Tongue (tissue), 2 donors: Measurements from ENCODE around the gene CABLES2. TPM values are rescaled to one million over a fixed set of nuclear protein-coding genes. Genes with fewer than 3 reads are reported as not detected.

Experiments
- DNase-seq: peaks from one replicate; pipeline ENCODE4 v3.0.0-alpha.2; 2015
- total RNA-seq: library from RNA; depleted of rRNA; stranded (reverse); fragments of >200 nt; gene quantifications from one replicate; pipeline ENCODE4 v1.2.3, GENCODE V29; 2014

The CABLES2 gene
- total RNA-seq, 1 donor from 2014 or later: 2.1 TPM

DNA sequence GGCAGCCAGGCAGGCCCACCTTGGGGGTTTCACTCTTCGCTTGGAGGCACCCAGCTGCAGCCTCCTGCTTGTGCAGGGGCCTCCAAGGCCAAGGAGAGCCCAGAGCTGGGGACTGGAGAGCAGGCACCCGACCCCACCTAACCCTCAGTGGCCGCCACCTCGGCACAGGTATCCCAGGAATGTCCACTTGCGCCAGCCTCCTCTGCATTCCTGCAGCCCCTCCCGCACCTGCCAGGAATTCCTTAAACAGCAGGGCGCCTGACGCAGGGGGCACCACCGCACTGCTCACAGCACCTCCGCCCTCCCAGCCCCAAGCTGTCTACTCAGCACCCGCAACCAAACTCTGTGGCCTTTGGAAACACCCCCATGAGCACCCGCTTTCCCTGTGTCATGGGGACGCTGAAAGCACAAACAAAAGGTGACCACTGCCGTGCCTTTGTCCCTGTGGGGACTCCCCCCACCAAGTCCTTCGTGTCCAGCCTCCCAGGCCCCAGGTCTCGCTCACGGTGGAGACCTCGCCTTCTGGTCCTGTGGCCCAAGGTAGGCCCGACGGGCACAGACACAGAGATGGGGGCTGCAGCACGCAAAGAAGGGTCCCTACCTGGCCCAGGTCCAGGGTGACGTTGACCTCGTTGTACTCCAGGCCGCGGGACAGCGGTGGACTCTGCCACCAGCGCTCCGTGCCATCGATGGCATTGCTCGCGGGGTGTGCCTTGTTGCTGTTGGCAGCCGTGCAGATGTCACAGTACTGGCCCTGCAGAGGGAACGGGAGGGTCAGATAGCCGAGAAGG is 45.1 kb downstream of the CABLES2 start:
- no peak for DNase-seq

DNA sequence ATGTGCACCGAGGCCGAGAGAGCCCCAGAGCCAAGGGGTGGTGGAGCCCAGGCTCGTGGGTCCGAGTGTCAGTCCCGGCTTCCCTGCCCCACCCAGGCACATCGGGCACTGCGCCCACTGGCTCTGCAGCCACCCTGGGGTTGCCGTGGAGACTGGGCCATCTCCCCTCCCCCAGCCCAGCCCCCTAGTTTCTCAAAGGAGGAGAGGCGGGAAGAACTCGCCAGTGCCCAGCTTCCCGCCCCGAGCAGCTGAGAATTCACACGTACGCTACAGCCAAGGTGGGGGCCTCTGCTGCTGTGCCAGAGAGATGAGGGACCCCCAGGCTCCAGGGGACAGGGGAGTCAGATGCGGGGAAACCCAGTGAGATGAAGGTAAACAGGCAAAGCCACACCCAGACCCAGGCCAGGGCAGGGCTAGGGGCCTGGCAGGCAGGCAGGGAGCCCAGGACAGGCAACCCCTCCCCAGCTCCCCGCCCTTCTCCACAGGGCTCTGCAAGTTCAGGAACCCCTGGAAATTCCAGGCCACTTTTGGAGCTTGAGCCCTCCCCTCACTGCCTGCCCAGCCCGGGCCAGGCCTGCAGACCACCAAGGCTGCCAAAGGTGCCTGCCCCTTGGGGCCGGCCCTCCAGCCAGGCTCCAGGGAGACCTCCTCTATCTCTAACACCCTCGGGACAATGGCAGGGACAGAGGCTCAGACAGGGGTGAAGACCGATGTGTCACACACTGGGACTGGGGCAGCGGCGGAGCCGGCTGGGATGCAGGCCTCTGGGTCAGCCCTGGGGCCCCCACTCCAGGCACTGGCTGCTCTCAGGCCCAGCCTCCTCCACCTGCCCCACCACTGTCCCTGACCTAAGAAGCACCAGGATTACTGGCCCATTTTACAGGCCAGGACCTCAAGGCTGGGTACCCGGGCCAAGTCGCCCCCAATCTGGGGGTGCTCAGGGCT is 46.0 kb downstream of the CABLES2 start:
- DNase-seq: peak; percentile 70

DNA sequence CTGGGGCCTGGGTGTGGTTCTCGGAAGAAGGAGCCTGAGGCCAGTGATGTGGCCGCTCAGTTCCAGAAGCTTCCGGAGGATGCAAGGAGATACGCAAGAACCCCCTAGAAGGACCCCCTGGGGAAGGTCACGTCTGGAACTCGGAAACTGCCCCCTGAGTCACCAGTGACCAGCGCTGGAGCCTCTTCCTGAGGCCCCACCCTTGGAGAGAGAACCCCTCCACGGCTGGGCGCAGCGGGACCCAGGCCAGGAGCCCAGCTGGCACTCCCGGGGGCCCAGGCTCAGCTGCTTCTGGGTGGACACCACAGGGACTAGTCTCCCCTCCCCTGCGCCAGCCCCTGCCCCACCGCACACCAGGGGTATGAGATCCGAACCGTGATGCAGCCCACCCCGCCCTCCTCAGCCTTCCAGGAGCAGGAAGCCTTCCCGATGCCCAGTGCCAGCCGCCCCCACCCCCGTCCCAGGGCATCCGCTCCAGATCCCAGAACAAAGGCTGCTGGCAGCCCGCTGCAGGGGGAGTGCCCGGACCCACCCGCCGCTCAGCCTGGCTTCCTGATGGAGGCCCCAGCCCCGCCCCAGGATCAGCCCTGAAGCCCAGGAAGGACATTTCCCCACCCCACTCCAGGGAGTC is 47.5 kb downstream of the CABLES2 start:
- peak; percentile 70 for DNase-seq

DNA sequence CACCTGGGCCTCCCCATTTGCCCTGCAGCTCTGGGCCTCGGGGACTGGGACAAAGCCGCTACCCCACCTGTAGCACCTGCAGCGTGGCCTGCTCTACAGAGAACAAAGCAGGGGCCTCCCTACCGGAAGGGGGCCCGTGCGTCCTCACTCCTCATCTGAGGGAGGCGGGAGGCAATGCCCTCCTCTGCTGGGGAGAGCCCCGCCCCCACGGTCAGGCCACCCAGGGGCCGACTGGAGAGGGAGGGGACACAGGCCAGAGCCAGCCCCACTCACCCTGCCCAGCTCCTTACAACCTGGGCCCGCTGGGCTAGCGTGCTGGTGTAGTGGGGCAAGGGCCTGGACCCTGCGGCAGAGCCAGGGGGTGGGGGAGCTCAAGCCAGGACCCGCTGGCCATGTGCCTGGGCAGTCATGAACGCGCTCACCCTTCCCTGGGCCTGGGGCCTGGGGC is 48.0 kb downstream of the CABLES2 start:
- no peak for DNase-seq

DNA sequence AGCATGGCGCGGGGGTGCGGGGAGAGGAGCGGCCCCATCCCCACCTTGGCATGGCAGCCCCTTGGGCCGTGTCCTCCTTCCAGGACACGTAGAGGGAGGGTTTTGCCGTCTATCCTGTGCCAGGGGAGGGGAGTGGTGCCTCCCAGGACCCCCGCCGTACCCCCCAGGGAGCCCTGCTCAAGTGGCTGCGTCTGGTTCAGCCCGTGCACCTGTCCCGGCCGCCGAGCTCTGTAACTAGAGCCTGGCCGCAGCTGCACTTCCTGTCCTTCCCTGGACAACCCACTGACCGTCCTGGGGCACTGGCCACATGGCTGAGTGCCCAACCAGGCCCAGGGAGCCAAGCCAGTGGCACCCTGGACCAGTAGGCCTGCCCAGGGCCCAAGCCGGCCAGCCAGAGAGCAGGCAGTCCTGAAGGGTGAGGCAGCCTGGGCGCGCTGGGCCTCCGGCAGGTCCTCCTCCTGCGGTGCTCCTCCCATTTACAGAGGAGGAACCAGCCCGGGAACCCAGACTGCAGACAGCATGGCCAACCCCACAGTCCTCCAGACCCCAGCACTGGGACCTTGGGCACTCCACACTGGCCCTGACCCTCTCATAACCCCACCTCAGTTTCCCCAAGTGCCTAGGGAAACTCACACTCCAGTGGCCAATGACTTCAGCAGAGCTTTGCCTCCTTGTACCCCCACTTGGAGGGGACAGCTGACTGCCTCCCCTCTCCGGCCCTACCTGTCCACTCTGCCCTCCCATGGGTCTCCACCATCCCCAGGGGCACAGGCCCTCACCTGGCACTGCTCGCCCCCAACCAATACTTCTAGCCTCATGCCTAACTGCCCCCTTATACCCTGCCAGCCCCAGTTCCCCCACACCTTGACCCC is 48.7 kb downstream of the CABLES2 start:
- DNase-seq: peak; percentile 75

- no peak for DNase-seq
These were observed 49.4 kb downstream of the CABLES2 start for GRCh38 chr20:62357681-62358080.

- no peak for DNase-seq
These were observed 49.9 kb downstream of the CABLES2 start for GRCh38 chr20:62357187-62357667.

DNA sequence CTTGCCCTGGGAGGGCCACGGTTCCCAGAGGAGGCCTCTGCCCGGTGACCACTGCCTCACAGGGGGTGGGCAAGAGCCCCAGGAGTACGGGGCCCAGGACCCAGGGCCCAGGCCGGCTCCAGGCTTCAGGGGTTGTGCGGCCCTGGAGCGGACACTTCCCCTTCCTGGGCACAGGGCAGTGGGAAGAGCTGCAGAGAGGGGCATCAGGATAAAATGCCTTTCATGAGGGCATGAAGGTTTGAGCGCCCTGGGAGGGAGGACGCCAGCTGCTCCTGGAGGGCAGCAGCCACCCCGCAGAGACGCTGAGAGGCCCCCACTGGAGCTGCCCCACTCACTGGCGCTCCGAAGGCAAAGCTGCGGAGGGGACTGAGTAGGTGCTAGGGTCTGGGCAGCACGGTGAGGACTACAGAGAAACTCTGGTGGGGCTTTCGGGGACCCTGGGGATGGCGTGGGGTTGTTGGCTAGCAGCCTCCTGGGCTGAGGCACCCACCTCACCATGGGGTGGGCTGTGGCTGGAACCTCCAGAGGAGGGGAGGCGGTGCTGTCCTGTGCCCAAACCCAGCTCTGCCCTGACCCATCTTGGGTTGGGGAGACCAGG is 50.4 kb downstream of the CABLES2 start:
- DNase-seq: no peak

DNA sequence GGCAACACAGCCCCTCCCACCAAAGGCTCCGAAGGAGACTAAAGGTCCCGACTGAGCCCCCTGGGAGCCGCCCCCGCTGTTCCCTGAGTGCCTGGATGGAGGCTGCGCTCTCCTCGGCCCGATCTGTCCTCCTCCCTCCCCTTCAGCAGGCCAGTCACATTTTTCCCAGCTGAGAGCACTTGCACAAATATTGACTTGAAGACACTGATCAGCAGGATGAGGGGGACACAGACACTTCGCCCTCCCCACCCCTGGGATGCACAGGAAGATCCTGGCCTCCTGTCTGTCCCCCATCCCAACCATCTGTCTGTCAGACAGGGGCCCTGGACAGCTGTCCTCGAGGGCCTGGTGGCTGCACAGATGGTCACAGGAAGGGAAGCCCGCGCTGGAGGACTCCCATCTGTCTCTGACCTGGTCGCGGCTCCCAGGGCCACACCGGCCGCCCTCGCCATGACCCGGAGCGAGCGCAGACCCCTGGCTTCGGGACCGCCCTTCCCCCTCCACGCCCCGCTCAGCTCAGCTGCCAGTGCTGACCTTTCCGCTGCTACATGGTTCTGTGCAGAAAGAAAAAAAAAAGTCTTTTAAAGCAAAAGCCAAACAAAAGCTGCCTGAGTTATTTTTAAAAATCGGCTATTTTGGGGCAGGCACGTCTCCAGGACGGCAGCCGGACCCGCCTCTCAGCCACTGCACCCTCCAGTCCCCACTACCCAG is 51.1 kb downstream of the CABLES2 start:
- DNase-seq: peak; percentile 68

- peak; percentile 58 for DNase-seq
These were observed 51.6 kb downstream of the CABLES2 start for GRCh38 chr20:62355516-62355877.

- no peak for DNase-seq
These were observed 52.2 kb downstream of the CABLES2 start for GRCh38 chr20:62354811-62355341.

DNA sequence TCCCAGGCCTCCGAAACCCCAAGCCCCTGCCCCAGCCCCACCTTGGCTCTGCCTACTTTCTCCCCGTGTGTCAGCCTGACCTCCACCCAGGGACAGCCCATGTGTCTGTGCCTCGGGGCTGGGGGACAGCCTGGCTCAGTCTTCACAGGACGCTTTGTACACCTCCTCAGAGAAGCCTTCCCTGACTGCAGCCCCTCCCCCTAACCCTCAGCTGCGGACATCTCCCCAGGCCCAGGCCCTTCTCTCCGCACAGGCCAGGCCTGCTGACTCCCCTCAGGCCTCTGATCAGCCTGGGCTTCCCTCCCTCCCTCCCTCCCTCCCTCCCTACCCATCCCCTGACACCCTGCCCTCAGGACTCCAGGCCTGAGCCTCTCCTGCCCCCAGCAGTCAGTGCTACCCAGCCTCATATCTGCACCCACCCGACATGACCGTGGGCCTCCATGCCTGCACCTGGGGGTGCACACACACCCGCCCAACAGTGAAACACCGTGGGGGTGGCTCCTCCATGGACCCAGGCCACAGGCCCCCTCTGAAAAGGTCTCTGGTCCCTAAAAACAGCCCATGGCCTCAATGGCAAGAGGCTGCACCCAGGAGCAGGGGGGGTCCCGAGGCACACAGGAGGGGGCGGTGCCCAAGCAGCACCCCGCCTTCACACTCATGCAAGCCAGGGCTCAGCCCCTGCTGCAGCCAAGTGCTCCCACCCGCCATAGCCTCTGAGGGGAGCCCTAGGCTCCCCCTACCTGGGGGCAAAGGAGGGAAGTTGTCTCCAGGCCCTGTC is 52.9 kb downstream of the CABLES2 start:
- DNase-seq: no peak

DNA sequence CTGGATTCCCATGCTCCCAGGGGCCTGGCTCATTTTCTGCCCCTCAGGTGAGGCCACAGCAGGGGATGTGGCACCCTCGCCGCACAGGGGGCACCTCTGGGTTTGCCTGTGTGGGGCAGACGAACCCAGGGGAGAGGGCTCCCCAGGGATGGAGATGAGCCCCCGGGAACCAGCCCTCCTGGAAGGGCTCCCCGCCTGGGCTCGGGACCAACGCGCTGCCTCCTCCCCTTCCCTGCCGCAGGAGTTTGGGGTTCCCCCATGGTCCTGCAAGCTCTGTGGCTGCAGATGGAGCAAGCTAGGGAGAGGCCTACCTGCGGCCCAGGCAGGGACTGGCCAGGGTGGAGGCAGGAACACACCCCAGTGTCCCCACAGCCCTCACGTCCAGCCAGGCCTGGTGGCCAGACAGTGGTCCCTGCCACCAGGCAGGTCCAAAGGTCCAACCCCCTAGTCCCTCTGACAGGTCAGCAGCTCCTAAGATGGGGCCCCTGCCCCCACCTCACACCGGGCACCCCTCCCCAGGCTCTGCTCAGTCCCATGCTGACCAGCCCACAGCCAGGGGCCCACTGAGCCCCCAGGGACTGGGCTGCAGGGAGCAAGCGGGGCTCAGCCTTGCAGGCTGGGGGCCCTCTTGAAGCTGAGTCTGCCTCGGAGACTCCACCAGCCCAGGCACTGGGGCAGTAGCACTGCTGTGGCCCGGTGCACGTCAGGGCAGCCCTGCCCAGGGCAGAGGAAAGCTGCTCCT is 53.6 kb downstream of the CABLES2 start:
- DNase-seq: no peak

GRCh38 chr20:62352402-62353288 is 54.4 kb downstream of the CABLES2 start:
- DNase-seq: peak; percentile 71

- DNase-seq: no peak
These were observed 55.4 kb downstream of the CABLES2 start for GRCh38 chr20:62351469-62352401.
